D721Med (cell line): ENCODE results near the gene SBF1.

Experiments used
- DNase-seq: peaks from one replicate; pipeline ENCODE4 v3.0.0; 2011; ENCODE audit warnings: low spot score; ENCODE audit not compliant: insufficient read length
- FAIRE-seq: peaks from 2 replicates; lab custom pipeline; 2011; peaks lifted over from hg19 to GRCh38; lab: Jason Lieb, UNC
- CTCF ChIP-seq: IDR thresholded peaks from 2 replicates; pipeline ENCODE4 v1.5.1; 2012; ENCODE audit warnings: mild to moderate bottlenecking, control low read depth; ENCODE audit not compliant: insufficient read depth; ENCODE audit errors: missing control alignments

SBF1 gene

GRCh38 chr22:50456466-50457234 is 18.2 kb downstream of the SBF1 start:
- FAIRE-seq = no peak
- DNase-seq = no peak
- TF ChIP-seq CTCF = peak; percentile 8

- FAIRE-seq (no peak), DNase-seq (no peak)
- no peak for TF ChIP-seq CTCF
Observed at GRCh38 chr22:50456026-50456425, 18.8 kb downstream of the SBF1 start.

- DNase-seq = no peak
- FAIRE-seq = no peak
- no peak for TF ChIP-seq CTCF
Observed at GRCh38 chr22:50455201-50455600, 19.6 kb downstream of the SBF1 start.

GRCh38 chr22:50454556-50455075 is 20.2 kb downstream of the SBF1 start:
- FAIRE-seq = no peak
- no peak for DNase-seq
- no peak for TF ChIP-seq CTCF

- DNase-seq (no peak), FAIRE-seq (no peak)
- TF ChIP-seq CTCF = no peak
Observed at GRCh38 chr22:50452649-50453048, 22.2 kb downstream of the SBF1 start.

GRCh38 chr22:50447576-50448551 is 27.0 kb downstream of the SBF1 start:
- no peak for DNase-seq
- no peak for FAIRE-seq
- TF ChIP-seq CTCF = no peak
